Nephron (organoid): ENCODE measurements around the gene ZBP1.

Experiments used
- H3K27ac Mint-ChIP-seq, 3 experiments: 2 replicates each; pipeline ENCODE4 v1.8.0; 2020; ENCODE audit warnings: mixed read lengths in 3 of 3, mild to moderate bottlenecking in 2 of 3, moderate library complexity in 1 of 3
- H3K27me3 Mint-ChIP-seq: 2 replicates; pipeline ENCODE4 v1.8.0; 2021; ENCODE audit warnings: low read depth, mild to moderate bottlenecking, moderate library complexity, mixed read lengths
- H3K36me3 Mint-ChIP-seq: 2 replicates; pipeline ENCODE4 v1.8.0; 2020; ENCODE audit warnings: low read depth, mixed read lengths
- H3K4me1 Mint-ChIP-seq: 2 replicates; pipeline ENCODE4 v1.8.0; 2020; ENCODE audit warnings: mixed read lengths
- H3K4me3 Mint-ChIP-seq, 3 experiments: 2 replicates each; pipeline ENCODE4 v1.8.0; 2020; ENCODE audit warnings: mild to moderate bottlenecking in 3 of 3, mixed read lengths in 3 of 3, moderate library complexity in 2 of 3
- H3K9me3 Mint-ChIP-seq: 2 replicates; pipeline ENCODE4 v1.8.0; 2020; ENCODE audit warnings: mixed read lengths
- TF ChIP-seq, protein P1 (sequence below), 3 experiments: fragments of 200-600 bp; sonication (generic); IDR thresholded peaks; one replicate each; pipeline ENCODE4 v1.5.0; 2021; ENCODE audit warnings: antibody characterized with exemption in 3 of 3; ENCODE audit not compliant: unreplicated experiment in 3 of 3

ZBP1 gene

DNA sequence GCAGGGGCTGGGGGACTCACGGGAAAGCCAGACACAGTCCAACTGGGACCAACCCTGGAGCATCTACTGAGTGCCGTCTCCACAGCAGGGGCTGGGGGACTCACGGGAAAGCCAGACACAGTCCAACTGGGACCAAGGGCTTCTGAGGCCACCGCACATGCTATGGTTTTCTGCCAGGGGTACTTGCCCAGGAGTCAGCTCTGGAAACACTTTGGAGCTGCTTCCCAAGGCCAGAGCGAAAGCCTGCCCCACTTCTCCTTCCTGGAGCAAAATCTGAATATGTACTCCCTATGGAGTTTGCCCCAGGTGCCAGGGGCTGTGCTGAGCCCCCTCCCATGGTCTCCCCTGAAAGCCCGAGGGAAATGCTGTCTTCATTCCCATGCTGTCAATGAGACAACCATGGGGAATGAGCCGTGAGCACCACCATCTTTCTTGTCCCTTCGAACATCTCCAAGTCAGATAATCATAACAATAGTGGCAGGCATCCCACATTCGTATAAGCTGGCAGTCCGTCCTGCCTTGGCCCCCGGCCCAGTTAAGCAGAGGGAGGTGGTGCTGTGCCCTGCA lies 40.8 kb downstream of the ZBP1 start:
- peaks cover 37% of the 10 kb centered on the region for H3K4me1 Mint-ChIP-seq
- H3K4me3 Mint-ChIP-seq = no peak overlapping the region
- H3K9me3 Mint-ChIP-seq = no peaks in the 10 kb centered on the region
- no peaks in the 10 kb centered on the region for H3K36me3 Mint-ChIP-seq
- TF ChIP-seq, protein P1, sequence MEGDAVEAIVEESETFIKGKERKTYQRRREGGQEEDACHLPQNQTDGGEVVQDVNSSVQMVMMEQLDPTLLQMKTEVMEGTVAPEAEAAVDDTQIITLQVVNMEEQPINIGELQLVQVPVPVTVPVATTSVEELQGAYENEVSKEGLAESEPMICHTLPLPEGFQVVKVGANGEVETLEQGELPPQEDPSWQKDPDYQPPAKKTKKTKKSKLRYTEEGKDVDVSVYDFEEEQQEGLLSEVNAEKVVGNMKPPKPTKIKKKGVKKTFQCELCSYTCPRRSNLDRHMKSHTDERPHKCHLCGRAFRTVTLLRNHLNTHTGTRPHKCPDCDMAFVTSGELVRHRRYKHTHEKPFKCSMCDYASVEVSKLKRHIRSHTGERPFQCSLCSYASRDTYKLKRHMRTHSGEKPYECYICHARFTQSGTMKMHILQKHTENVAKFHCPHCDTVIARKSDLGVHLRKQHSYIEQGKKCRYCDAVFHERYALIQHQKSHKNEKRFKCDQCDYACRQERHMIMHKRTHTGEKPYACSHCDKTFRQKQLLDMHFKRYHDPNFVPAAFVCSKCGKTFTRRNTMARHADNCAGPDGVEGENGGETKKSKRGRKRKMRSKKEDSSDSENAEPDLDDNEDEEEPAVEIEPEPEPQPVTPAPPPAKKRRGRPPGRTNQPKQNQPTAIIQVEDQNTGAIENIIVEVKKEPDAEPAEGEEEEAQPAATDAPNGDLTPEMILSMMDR (IDR thresholded peaks at IDR 0.05; ENCODE audit: unreplicated experiment in 3 of 3) = no peak
- peak overlapping the region; percentile 7 to 95 (median 56) for H3K27ac Mint-ChIP-seq
- peaks cover 54% of the 10 kb centered on the region for H3K27me3 Mint-ChIP-seq

DNA sequence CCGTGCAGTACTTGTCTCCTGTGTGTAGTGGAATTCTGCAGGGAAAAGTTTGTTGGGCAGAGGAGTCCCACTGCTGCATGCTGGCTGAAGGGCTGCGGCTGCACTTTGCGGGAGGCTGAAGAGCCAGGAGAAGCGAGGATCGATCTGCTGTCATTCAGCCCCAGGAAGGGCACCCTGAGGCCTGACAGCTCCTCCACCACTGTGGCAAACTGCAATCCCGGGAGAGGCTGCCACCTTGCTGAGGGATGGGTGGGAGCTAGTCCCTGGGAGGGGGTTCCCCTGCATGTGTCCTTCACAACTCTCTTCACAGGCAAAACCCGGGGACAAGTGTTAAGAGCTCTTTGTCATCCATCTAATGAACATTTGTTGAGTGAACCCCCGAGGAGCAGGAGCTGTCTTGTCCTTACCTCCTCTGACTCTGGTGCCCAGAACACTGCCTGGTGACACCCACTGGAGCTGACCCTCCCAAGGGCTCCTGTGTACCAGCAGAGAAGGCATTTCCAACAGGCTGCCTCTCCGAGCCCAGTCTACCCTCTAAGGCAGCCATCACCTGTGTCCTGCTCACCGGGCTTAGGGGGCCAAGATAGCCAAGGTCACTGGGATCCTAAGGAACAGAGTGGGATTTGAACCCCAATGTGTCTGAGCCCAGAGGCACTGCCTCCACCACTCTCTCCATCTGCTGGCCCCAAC lies 41.6 kb downstream of the ZBP1 start:
- Mint-ChIP-seq H3K9me3 (no peaks in the 10 kb centered on the region), H3K27ac (no peak overlapping the region), H3K36me3 (no peaks in the 10 kb centered on the region), H3K4me1 (peaks cover 35% of the 10 kb centered on the region), H3K27me3 (peaks cover 50% of the 10 kb centered on the region), H3K4me3 (no peak overlapping the region)
- TF ChIP-seq, protein P1 (IDR thresholded peaks at IDR 0.05; ENCODE audit: unreplicated experiment in 3 of 3) = no peak

DNA sequence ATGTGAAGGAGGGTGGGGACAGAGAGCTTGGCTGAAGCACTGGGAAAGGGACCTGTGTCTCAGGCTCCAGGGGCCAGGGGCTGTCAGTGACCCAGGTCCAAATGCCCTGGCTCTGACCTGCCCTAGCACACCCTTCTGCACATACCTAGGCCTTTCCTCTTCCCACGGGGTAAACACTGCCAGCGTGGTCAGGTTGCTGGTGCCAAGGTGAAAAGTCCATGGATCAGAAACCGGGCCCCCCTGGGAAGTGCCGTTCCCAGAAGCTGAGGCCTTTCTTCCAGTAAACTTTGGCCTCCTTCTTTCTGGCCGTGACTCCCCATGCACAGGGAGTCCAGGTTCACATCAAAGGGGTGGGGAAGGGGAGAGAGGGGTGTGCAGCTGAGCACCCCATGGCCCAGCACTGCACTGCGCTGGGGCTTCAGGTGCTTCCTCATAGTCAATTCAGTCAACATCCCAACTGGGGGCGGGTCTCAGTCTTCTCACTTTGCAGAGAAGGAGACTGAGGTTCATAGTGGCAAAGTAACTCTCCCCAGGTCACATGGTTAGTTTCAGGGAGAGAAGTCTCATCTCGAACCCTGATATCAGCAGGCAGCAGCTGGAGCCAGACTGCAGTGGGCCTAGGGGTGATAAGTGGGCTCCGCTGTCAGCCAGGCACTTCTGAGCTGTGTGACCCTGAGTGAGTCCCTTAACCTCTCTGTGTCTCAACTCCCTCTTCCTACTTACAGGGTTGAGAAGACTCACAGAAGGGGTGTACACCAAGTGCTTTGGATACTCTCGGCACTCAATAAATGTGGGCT lies 42.3 kb downstream of the ZBP1 start:
- Mint-ChIP-seq H3K36me3 (no peaks in the 10 kb centered on the region), H3K4me3 (no peak overlapping the region), H3K27ac (no peak overlapping the region), H3K27me3 (peaks cover 42% of the 10 kb centered on the region), H3K4me1 (peaks cover 34% of the 10 kb centered on the region), H3K9me3 (no peaks in the 10 kb centered on the region)
- TF ChIP-seq, protein P1 (IDR thresholded peaks at IDR 0.05; ENCODE audit: unreplicated experiment in 3 of 3) = no peak

DNA sequence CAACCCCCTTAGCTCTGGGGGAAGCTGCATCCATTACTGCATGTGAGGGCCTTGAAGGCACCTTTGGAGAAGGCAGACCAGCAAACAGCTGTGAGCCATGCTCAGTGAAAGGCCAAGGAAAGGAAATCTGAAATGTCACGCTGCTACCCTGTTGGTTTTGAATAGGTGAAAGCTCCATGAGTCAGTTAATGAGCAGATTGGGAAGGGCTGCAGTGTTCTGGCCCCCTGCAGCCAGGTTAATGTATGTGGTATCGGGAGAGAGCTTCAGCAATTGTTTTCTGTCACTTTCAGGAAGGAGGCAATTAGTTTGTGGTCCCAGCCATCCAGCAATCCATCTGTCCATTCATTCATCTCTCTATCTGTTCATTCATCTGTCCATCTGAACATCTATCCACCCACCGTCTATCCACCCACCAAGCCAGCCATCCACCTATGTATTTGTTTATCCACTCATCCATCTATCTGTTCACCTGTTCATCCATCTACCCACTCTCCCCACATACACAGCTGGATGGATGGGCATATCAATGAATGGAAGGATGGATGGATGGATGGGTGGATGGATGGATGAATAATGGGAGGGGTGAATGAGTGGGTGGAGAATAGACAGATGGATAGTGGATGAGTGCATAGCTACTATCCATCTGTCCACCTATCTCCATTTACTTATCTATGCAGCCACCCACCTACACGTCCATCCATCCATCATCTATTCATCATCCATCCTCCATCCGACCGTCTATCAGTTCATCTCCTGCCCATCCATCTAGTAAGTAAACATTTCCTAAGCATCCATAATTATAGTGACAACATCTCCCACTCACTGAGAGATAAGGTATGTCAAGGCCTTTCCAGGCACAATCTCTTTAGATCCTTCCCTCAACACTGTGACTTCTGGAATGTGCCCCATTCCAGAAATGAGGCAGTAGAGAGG lies 43.3 kb downstream of the ZBP1 start:
- Mint-ChIP-seq H3K27ac (no peak overlapping the region), H3K27me3 (peaks cover 33% of the 10 kb centered on the region), H3K36me3 (no peaks in the 10 kb centered on the region), H3K9me3 (no peaks in the 10 kb centered on the region), H3K4me1 (peaks cover 27% of the 10 kb centered on the region), H3K4me3 (no peak overlapping the region)
- TF ChIP-seq, protein P1 (IDR thresholded peaks at IDR 0.05; ENCODE audit: unreplicated experiment in 3 of 3) = no peak

DNA sequence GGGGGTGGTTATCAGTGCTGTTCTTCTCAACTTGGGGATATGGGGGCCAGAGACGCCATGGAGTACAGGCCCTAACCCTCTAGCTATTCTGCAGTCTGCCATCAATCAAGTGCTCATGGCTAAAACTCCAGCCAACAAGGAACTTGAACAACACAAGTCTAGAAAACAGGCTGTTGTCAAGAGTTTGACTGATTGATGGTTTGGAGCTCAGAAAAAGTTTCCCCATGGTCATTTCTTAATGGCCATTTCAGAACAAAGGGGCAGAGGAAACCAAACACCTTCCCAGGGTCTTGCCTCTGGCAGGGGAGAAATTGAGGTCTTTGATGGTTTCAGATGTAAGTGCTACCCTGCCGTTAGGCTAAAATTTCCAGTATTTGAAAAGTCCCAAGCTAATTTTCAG lies 44.2 kb downstream of the ZBP1 start:
- H3K27ac Mint-ChIP-seq = no peak overlapping the region
- peaks cover 31% of the 10 kb centered on the region for H3K27me3 Mint-ChIP-seq
- no peaks in the 10 kb centered on the region for H3K9me3 Mint-ChIP-seq
- TF ChIP-seq, protein P1 (IDR thresholded peaks at IDR 0.05; ENCODE audit: unreplicated experiment in 3 of 3) = no peak
- no peaks in the 10 kb centered on the region for H3K36me3 Mint-ChIP-seq
- no peak overlapping the region for H3K4me3 Mint-ChIP-seq
- peaks cover 26% of the 10 kb centered on the region for H3K4me1 Mint-ChIP-seq
